ENCODE results near the gene DAP3.
"Not testable (repeated sequence)": the region's sequence is repeated elsewhere in the genome, so short reads cannot be mapped to it uniquely, and the experiment has no call there.

GRCh38 chr1:155763090-155763815 lies 74.4 kb downstream of the DAP3 start:
- not testable (repeated sequence) for TF ChIP-seq TCF7L2 (IDR thresholded peaks at IDR 0.05; ENCODE audit: low read depth, low read length); CTCF (IDR thresholded peaks at IDR 0.05); SIN3A (IDR thresholded peaks at IDR 0.05; ENCODE audit: borderline replicate concordance, insufficient read depth, low read depth, low read length)
